IMR-90 (cell line): ENCODE results near the gene ISM2. TPM values are rescaled to one million over a fixed set of nuclear protein-coding genes. Genes with fewer than 3 reads are reported as not detected.

Experiments used
- ATAC-seq: fragments of 200-7000 bp; cut with Tn5 transposase; 2 replicates; pipeline ENCODE4 v1.9.1; 2020; ENCODE audit warnings: low read depth, mild to moderate bottlenecking, moderate library complexity
- BruUV-seq: library from RNA; stranded (reverse); fragments of 400-500 nt; replicated peaks from 2 replicates; lab custom pipeline; 2021; lab: Mats Ljungman, UMichigan
- CTCF ChIA-PET: fragments of 300-600 bp; formaldehyde crosslinking; extraction: SDS; loops from one replicate; lab custom pipeline; 2021; ENCODE audit warnings: antibody characterized with exemption; lab: Yijun Ruan, JAX
- POLR2A ChIA-PET: fragments of 300-600 bp; sonication (Branson Sonifier 250); formaldehyde crosslinking; loops from one replicate; lab custom pipeline; 2022; ENCODE audit warnings: antibody characterized with exemption; ENCODE audit not compliant: unreplicated experiment; lab: Charles Lee
- DNase-seq: peaks from one replicate; pipeline ENCODE4 v3.0.0; 2013
- H2AFZ ChIP-seq: replicated peaks from 2 replicates; pipeline ENCODE3; 2013; ENCODE audit warnings: low read length, mild to moderate bottlenecking; ENCODE audit not compliant: poor library complexity
- H2AK5ac ChIP-seq: 2 replicates; pipeline ENCODE4 v1.6.1; 2013; ENCODE audit warnings: low read depth, low read length, inconsistent platforms
- H2AK9ac ChIP-seq: replicated peaks from 2 replicates; pipeline ENCODE3; 2013; ENCODE audit warnings: mild to moderate bottlenecking, low read depth, low read length, moderate library complexity; ENCODE audit not compliant: poor library complexity
- H2BK120ac ChIP-seq: 2 replicates; pipeline ENCODE4 v1.6.1; 2013; ENCODE audit warnings: low read depth, low read length, inconsistent platforms
- H2BK15ac ChIP-seq: 3 replicates; pipeline ENCODE4 v1.6.1; 2013; ENCODE audit warnings: low read depth, low read length, inconsistent platforms
- H2BK20ac ChIP-seq: 2 replicates; pipeline ENCODE4 v1.6.1; 2013; ENCODE audit warnings: low read depth, mild to moderate bottlenecking, inconsistent platforms, low read length, moderate library complexity
- H2BK5ac ChIP-seq: 2 replicates; pipeline ENCODE4 v1.6.1; 2013; ENCODE audit warnings: mild to moderate bottlenecking, low read depth, low read length, inconsistent platforms; ENCODE audit not compliant: poor library complexity, severe bottlenecking
- H3K14ac ChIP-seq: replicated peaks from 2 replicates; pipeline ENCODE4 v1.6.1; 2013; ENCODE audit warnings: low read depth, low read length, inconsistent platforms
- H3K18ac ChIP-seq: 2 replicates; pipeline ENCODE4 v1.6.1; 2013; ENCODE audit warnings: low read depth, low read length, control low read depth
- H3K23ac ChIP-seq: 2 replicates; pipeline ENCODE4 v1.6.1; 2013; ENCODE audit warnings: low read depth, low read length, inconsistent platforms
- H3K27ac ChIP-seq: 2 replicates; pipeline ENCODE4 v1.5.1; 2013; ENCODE audit warnings: mild to moderate bottlenecking, control low read depth, low read length; ENCODE audit not compliant: insufficient read depth
- H3K27me3 ChIP-seq: 2 replicates; pipeline ENCODE4 v1.6.1; 2013; ENCODE audit warnings: low read length; ENCODE audit not compliant: control insufficient read depth, insufficient read depth
- H3K36me3 ChIP-seq: 2 replicates; pipeline ENCODE4 v1.6.1; 2013; ENCODE audit warnings: low read length, mixed read lengths; ENCODE audit not compliant: control insufficient read depth, insufficient read depth
- H3K4ac ChIP-seq: 2 replicates; pipeline ENCODE4 v1.6.1; 2013; ENCODE audit warnings: low read depth, low read length, inconsistent platforms
- H3K4me1 ChIP-seq: 2 replicates; pipeline ENCODE4 v1.6.1; 2013; ENCODE audit warnings: low read length, mixed read lengths; ENCODE audit not compliant: control insufficient read depth, insufficient read depth
- H3K4me2 ChIP-seq: 2 replicates; pipeline ENCODE4 v1.6.1; 2013; ENCODE audit warnings: low read depth, mild to moderate bottlenecking, control low read depth, low read length, moderate library complexity
- H3K4me3 ChIP-seq: 2 replicates; pipeline ENCODE4 v1.5.1; 2013; ENCODE audit warnings: low read depth, mild to moderate bottlenecking, control low read depth, low read length, moderate library complexity; ENCODE audit not compliant: insufficient read depth
- H3K56ac ChIP-seq: 2 replicates; pipeline ENCODE4 v1.6.1; 2013; ENCODE audit warnings: low read length, inconsistent platforms; ENCODE audit not compliant: insufficient read depth; ENCODE audit errors: extremely low read depth
- H3K79me1 ChIP-seq, 2 experiments: 2 replicates each; pipeline ENCODE4 v1.6.1; 2013; ENCODE audit warnings: low read length in 2 of 2, inconsistent platforms in 1 of 2, low read depth in 1 of 2
- H3K9ac ChIP-seq: 2 replicates; pipeline ENCODE4 v1.6.1; 2013; ENCODE audit warnings: low read depth, low read length, control low read depth
- H3K9me1 ChIP-seq: 2 replicates; pipeline ENCODE4 v1.6.1; 2013; ENCODE audit warnings: low read length, inconsistent platforms; ENCODE audit not compliant: insufficient read depth
- H3K9me3 ChIP-seq: 2 replicates; pipeline ENCODE4 v1.6.1; 2013; ENCODE audit warnings: low read length; ENCODE audit not compliant: control insufficient read depth, insufficient read depth
- H4K20me1 ChIP-seq: 2 replicates; pipeline ENCODE4 v1.6.1; 2013; ENCODE audit warnings: low read length, inconsistent platforms; ENCODE audit not compliant: insufficient read depth
- H4K5ac ChIP-seq: 2 replicates; pipeline ENCODE4 v1.6.1; 2013; ENCODE audit warnings: mild to moderate bottlenecking, low read depth, low read length, control low read depth
- H4K8ac ChIP-seq, 2 experiments: 2 replicates each; pipeline ENCODE4 v1.6.1; 2013; ENCODE audit warnings: low read depth in 2 of 2, low read length in 2 of 2, control low read depth in 1 of 2, inconsistent platforms in 1 of 2
- H4K91ac ChIP-seq: 2 replicates; pipeline ENCODE4 v1.6.1; 2013; ENCODE audit warnings: low read depth, low read length, inconsistent platforms; ENCODE audit not compliant: insufficient read depth
- BHLHE40 ChIP-seq: fragments of 150-350 bp; IDR thresholded peaks from 2 replicates; pipeline ENCODE4 v1.6.1; 2016; ENCODE audit warnings: mild to moderate bottlenecking, low read depth, low read length
- CEBPB ChIP-seq: IDR thresholded peaks from 2 replicates; pipeline ENCODE4 v1.6.1; 2012; ENCODE audit warnings: low read depth, low read length, improper control_type of control experiment
- CHD1 ChIP-seq: IDR thresholded peaks from 2 replicates; pipeline ENCODE4 v1.6.1; 2012; ENCODE audit warnings: low read depth, low read length, improper control_type of control experiment
- FOS ChIP-seq: fragments of 150-350 bp; IDR thresholded peaks from 2 replicates; pipeline ENCODE4 v1.6.1; 2016; ENCODE audit warnings: low read depth, low read length
- MAFK ChIP-seq: IDR thresholded peaks from 2 replicates; pipeline ENCODE4 v1.6.1; 2012; ENCODE audit warnings: low read depth, low read length, improper control_type of control experiment
- MAZ ChIP-seq: IDR thresholded peaks from 2 replicates; pipeline ENCODE4 v1.6.1; 2012; ENCODE audit warnings: low read depth, mild to moderate bottlenecking, low read length, improper control_type of control experiment, moderate library complexity, borderline replicate concordance
- MXI1 ChIP-seq: IDR thresholded peaks from 2 replicates; pipeline ENCODE4 v1.6.1; 2012; ENCODE audit warnings: low read depth, mild to moderate bottlenecking, low read length, moderate library complexity, borderline replicate concordance
- NFE2L2 ChIP-seq: fragments of 150-350 bp; IDR thresholded peaks from 2 replicates; pipeline ENCODE4 v1.6.1; 2016; ENCODE audit warnings: low read depth, mild to moderate bottlenecking, low read length
- POLR2A ChIP-seq: IDR thresholded peaks from 2 replicates; pipeline ENCODE4 v1.6.1; 2012; ENCODE audit warnings: mild to moderate bottlenecking, low read depth, low read length
- RAD21 ChIP-seq: IDR thresholded peaks from 2 replicates; pipeline ENCODE4 v1.6.1; 2012; ENCODE audit warnings: low read length, improper control_type of control experiment
- RCOR1 ChIP-seq: IDR thresholded peaks from 2 replicates; pipeline ENCODE4 v1.6.1; 2012; ENCODE audit warnings: mild to moderate bottlenecking, low read length, improper control_type of control experiment; ENCODE audit not compliant: insufficient replicate concordance
- RFX5 ChIP-seq: IDR thresholded peaks from 2 replicates; pipeline ENCODE4 v1.8.0; 2012; ENCODE audit warnings: low read depth, mild to moderate bottlenecking, low read length, moderate library complexity
- SMC3 ChIP-seq: fragments of 150-350 bp; IDR thresholded peaks from 2 replicates; pipeline ENCODE4 v1.6.1; 2016; ENCODE audit warnings: low read depth, mild to moderate bottlenecking, antibody characterized with exemption, low read length, moderate library complexity
- WGBS, 2 experiments: methylation state at CpG; one replicate each; pipeline versions ENCODE4 v1.1.5 to v1.1.7; 2013; ENCODE audit warnings: missing lambda C conversion rate in 2 of 2; ENCODE audit not compliant: insufficient read length in 1 of 2; ENCODE audit errors: extremely low coverage in 2 of 2; 5-methylcytosine and 5-hydroxymethylcytosine counted together
- dilution Hi-C: fragments of 300-500 bp; cut with HindIII; formaldehyde crosslinking; loops from one replicate; pipeline ENCODE4 v1.14.3; 2018; ENCODE audit warnings: low sequenced_read_pairs; ENCODE audit not compliant: unreplicated experiment
- in situ Hi-C: fragments of 300-500 bp; cut with MboI; formaldehyde crosslinking; loops from 3 replicates; pipeline ENCODE4 v1.14.3; 2019; ENCODE audit warnings: low sequenced_read_pairs, inconsistent platforms, mixed read lengths
- intact Hi-C: fragments of 100-400 bp; cut with micrococcal nuclease; formaldehyde crosslinking; loops from 2 replicates; pipeline ENCODE4 v1.10.0; 2022
- polyA plus RNA-seq, 3 experiments: library from polyadenylated mRNA; depleted of rRNA; stranded (reverse); fragments of >200 nt; gene quantifications; 2 replicates each; pipeline ENCODE4 v1.2.3, GENCODE V29; 2012; ENCODE audit warnings: low replicate concordance in 1 of 3
- total RNA-seq: library from RNA; depleted of rRNA; stranded (reverse); fragments of >200 nt; gene quantifications from 2 replicates; pipeline ENCODE4 v1.2.3, GENCODE V29; 2012
- TF ChIP-seq, protein P1 (sequence below): conservative IDR thresholded peaks from 2 replicates; pipeline ENCODE4 v1.5.1; 2012; ENCODE audit warnings: mild to moderate bottlenecking, low read depth, low read length, improper control_type of control experiment
- TF ChIP-seq, protein P2 (sequence below): fragments of 150-350 bp; IDR thresholded peaks from 2 replicates; pipeline ENCODE4 v1.6.1; 2016; ENCODE audit warnings: low read depth, mild to moderate bottlenecking, low read length, moderate library complexity, borderline replicate concordance
- TF ChIP-seq, protein P3 (sequence below): fragments of 150-350 bp; IDR thresholded peaks from 2 replicates; pipeline ENCODE4 v1.6.1; 2017; ENCODE audit warnings: mild to moderate bottlenecking, antibody characterized with exemption, low read length, low read depth

Gene ISM2
- total and polyA plus RNA-seq, 2 of the 4 experiments (the other 2 are of a cell fraction), result under 0.01 to 0.12 TPM

DNA sequence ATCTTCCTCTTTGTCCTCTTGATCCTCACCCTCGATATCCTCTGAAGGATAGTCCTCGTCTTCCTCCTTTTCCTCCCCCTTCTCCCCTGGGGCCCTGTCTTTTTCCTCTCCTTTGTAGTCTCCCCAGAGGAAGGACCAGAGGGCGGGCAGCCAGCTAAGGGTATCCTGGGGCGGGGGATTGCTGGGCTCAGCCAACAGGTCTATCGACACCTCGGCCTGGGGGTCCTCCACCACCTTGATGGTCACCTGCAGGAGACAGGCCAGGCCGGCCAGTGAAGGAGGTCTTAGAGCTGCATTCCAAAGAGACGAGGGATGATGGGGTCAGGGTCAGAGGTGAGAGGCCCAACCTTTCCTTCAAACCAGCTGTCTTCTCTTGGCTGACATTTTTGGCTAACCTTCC, 16.2 kb downstream of the ISM2 start:
- no peak overlapping the region for H4K91ac ChIP-seq
- H3K23ac ChIP-seq, result no peak overlapping the region
- H3K4me3 ChIP-seq, result no peak overlapping the region
- H2BK120ac ChIP-seq, result no peak overlapping the region; the same call in 1 of the 2 replicates
- H3K27ac ChIP-seq, result no peak overlapping the region
- no peak overlapping the region for H3K9ac ChIP-seq
- H3K36me3 ChIP-seq, result no peaks in the 10 kb centered on the region
- in situ Hi-C loops, result no loop called here
- H3K18ac ChIP-seq, result no peak overlapping the region
- ATAC-seq (no peak), DNase-seq (no peak)
- H4K5ac ChIP-seq, result no peak overlapping the region
- TF ChIP-seq NFE2L2 (no peak), POLR2A (no peak), BHLHE40 (no peak), CHD1 (no peak), RCOR1 (no peak), MAZ (no peak), MAFK (no peak), FOS (no peak), SMC3 (no peak), MXI1 (no peak), RFX5 (no peak), RAD21 (no peak), CEBPB (no peak)
- TF ChIP-seq, protein P1, sequence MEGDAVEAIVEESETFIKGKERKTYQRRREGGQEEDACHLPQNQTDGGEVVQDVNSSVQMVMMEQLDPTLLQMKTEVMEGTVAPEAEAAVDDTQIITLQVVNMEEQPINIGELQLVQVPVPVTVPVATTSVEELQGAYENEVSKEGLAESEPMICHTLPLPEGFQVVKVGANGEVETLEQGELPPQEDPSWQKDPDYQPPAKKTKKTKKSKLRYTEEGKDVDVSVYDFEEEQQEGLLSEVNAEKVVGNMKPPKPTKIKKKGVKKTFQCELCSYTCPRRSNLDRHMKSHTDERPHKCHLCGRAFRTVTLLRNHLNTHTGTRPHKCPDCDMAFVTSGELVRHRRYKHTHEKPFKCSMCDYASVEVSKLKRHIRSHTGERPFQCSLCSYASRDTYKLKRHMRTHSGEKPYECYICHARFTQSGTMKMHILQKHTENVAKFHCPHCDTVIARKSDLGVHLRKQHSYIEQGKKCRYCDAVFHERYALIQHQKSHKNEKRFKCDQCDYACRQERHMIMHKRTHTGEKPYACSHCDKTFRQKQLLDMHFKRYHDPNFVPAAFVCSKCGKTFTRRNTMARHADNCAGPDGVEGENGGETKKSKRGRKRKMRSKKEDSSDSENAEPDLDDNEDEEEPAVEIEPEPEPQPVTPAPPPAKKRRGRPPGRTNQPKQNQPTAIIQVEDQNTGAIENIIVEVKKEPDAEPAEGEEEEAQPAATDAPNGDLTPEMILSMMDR, result no peak
- TF ChIP-seq, protein P2, sequence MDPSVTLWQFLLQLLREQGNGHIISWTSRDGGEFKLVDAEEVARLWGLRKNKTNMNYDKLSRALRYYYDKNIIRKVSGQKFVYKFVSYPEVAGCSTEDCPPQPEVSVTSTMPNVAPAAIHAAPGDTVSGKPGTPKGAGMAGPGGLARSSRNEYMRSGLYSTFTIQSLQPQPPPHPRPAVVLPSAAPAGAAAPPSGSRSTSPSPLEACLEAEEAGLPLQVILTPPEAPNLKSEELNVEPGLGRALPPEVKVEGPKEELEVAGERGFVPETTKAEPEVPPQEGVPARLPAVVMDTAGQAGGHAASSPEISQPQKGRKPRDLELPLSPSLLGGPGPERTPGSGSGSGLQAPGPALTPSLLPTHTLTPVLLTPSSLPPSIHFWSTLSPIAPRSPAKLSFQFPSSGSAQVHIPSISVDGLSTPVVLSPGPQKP, result no peak
- TF ChIP-seq, protein P3, sequence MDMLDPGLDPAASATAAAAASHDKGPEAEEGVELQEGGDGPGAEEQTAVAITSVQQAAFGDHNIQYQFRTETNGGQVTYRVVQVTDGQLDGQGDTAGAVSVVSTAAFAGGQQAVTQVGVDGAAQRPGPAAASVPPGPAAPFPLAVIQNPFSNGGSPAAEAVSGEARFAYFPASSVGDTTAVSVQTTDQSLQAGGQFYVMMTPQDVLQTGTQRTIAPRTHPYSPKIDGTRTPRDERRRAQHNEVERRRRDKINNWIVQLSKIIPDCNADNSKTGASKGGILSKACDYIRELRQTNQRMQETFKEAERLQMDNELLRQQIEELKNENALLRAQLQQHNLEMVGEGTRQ, result no peak
- H2AK5ac ChIP-seq, result no peak overlapping the region
- BruUV-seq, result no TSS peak
- dilution Hi-C loops, result no loop called here
- H2BK20ac ChIP-seq, result no peak overlapping the region
- ChIA-PET POLR2A (no interaction called here), CTCF (interaction anchor here (0.7 kb wide), 1 partner anchor 12 kb away, joined by 3 read pairs; no protein-coding TSS in a partner anchor)
- intact Hi-C loops, result no loop called here
- no peak overlapping the region for H3K4me2 ChIP-seq
- no peaks in the 10 kb centered on the region for H3K9me3 ChIP-seq
- H3K4me1 ChIP-seq, result no peaks in the 10 kb centered on the region
- no CpG with 5 or more reads among the region's 8 CpGs for WGBS, 2 experiments
- no peak overlapping the region for H3K14ac ChIP-seq
- no peaks in the 10 kb centered on the region for H3K79me1 ChIP-seq
- no peak overlapping the region for H3K56ac ChIP-seq
- no peak overlapping the region for H2AFZ ChIP-seq
- H3K27me3 ChIP-seq, result peaks cover 4% of the 10 kb centered on the region; the same call in 1 of the 2 replicates
- no peak overlapping the region for H3K4ac ChIP-seq
- H2AK9ac ChIP-seq, result no peak overlapping the region
- H2BK5ac ChIP-seq, result no peak overlapping the region
- no peak overlapping the region for H4K8ac ChIP-seq
- no peak overlapping the region for H2BK15ac ChIP-seq
- no peaks in the 10 kb centered on the region for H4K20me1 ChIP-seq
- H3K9me1 ChIP-seq, result peaks cover 3% of the 10 kb centered on the region; the same call in 1 of the 2 replicates
